GM21576 (cell line): ENCODE data around the gene PCID2.

ENCODE experiments used
- ATAC-seq: cut with Tn5 transposase; IDR thresholded peaks from one replicate; pipeline ENCODE4 v1.9.1; 2021; ENCODE audit warnings: mild to moderate bottlenecking, moderate library complexity; ENCODE audit not compliant: unreplicated experiment

PCID2 gene

DNA sequence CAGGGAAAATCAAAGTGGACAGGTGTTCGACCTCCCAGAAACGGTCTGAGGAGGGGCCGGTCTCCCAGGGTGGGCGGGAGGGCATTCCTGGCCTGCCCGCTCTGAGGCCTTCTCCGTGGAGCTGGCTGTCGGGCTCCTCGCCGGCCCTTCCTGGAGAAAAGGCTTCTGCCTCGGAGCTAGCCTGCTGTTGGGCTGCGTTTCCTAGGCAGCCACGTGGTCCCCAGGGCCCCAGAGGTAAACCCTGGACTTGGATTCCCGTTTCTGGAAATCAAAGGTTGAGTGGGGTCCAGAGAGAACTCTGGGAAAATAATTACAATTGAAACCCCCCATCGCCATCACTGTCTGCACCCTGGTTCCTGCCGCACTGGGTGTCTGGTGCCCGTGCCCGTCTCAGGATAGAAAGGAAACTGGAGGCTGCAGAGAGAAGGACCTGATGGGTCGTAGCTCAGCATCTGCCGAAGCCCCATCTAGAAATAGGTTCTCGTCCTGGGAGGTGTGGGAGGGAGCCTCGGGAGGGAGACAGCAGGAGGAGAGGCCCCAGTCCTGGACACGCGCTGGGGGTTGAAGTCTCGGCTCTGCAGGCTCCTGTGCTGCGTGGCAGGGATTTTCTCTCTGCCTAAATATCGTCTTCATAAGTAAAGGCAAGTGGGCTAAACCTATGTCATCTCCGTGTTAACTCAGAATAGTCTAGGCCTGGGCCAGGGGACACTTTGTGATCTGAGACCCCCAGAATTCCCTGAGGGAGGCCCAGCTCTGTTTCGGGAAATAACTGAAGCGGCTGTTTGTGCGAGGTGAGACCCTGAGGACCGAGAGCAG, 57.7 kb downstream of the PCID2 start:
- ATAC-seq: no peak

DNA sequence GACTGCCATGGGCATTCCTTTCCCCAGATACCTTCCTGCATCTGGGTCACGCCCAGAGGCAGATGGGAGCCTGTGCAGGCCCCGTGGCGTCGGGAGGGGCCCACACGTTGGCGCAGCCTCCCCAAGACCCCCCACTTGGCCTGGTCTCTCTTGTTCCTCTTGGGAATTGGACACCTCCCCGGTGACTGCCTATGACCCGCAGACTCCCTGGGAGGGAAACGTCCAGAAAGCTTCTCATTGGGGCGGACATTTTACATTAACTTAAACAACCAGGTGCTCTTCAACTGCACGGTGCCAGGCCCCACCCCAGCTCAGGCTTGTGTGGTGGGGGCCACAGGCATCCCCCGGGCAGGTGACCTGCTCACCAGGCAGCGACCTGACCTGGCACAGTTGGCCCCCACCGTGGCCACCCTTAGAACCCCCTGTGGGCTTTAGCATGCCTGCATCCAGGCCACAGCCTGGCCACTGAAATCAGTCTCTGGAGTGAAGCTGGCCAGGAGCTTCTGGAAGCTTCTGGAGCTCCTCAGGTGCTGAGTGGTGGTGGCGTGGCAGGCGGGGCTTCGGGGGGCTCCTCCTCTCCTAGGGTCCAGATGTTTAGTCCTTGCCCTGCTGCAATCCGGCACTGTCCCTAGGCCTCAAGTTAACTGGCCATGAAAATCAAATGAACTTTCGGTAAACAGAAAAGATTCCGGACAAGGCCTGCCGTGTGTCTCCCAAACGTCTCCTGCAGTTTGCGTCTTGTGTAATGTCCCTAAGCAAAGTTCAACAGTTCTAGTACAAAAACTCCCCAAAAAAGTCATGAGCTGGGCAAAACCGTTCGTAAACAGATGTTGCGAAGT, 58.5 kb downstream of the PCID2 start:
- no peak for ATAC-seq

DNA sequence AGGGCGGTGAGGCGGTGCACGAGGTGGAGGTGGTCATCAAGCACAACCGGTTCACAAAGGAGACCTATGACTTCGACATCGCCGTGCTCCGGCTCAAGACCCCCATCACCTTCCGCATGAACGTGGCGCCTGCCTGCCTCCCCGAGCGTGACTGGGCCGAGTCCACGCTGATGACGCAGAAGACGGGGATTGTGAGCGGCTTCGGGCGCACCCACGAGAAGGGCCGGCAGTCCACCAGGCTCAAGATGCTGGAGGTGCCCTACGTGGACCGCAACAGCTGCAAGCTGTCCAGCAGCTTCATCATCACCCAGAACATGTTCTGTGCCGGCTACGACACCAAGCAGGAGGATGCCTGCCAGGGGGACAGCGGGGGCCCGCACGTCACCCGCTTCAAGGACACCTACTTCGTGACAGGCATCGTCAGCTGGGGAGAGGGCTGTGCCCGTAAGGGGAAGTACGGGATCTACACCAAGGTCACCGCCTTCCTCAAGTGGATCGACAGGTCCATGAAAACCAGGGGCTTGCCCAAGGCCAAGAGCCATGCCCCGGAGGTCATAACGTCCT, 59.4 kb downstream of the PCID2 start:
- no peak for ATAC-seq

DNA sequence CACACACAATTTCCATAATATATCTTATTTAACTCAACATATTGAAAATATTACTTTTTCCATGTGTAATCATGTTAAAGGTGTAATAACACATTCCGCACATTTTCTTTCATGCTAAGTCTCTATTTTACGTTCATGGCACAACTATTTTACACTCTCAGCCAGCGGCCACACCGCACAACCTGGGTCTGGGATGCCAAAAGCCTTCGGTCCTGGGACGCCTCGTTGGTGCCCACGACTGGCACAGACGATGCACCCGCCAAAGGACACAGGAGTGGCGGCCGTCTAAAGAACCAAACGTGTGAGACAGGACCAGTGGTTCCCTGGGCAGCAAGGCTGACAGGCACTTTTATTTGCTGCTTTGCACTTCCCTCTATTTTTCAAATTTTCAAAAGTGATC, 60.1 kb downstream of the PCID2 start:
- ATAC-seq: no peak

DNA sequence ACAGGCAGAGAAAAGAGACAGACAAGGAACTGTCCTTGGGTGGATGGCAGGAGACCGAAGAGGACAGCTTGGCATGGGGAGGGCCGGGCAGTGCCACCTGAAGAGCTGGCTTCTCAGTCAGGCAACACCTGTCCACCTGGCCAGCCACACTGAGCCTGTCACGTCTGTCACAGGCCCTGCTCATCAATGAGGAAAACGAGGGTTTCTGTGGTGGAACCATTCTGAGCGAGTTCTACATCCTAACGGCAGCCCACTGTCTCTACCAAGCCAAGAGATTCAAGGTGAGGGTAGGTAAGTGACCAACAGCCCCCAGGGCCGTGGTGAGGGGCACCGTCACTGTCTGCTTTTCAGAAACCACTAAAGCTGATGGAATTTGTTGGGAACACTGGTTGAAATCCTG, 61.3 kb downstream of the PCID2 start:
- no peak for ATAC-seq

DNA sequence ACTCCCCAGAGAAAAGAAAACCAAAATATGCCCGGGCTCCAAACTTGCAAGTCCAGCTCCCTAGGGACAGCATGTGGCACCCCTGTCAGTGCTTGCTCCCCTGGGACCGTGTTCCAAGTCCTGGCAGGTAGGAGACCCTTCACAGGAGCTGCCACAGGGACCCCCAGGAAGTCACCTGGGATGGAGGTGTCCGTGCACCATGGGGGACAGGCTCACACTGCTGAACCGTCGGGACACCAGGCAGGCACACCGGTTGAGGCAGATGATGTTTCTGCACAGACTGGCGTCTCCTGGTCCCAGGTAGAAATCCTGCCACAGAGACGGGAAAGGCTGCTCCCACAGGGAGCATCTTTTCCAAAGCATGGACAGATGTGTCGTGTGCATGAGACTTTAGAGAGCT, 61.7 kb downstream of the PCID2 start:
- no peak for ATAC-seq

DNA sequence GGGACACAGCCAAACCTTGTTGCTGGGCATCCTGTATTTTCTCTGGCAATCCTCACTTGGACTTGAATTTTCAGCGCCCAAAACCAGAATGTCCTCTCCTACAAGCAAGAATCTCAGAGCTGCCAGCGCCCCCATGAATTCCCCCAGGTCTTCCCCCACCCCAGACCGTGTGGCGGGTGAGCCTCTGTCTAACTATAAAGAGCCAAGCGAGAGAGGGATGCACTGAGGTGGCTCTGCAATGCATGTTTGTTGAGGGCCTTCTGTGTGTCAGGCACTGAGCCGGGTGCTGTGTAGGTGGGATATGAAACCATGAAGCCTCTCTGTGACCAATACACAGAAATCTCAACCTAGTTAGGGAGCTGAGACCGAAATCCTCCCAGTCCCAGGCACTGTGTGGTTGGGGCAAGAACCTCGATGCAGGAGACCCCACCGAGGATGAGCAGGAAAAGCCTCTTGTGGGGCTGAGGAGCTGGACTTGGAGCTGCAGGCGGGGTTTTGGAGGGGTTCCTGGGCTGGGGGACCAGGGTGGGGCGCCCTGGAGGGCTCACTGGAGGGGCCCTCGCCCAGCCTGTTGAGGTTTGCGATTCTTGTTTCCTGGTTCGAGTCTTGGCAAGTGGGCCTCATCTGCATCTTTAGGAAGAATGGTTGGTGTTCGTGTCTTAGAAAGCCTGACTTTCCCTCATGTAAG, 62.4 kb downstream of the PCID2 start:
- ATAC-seq: no peak

DNA sequence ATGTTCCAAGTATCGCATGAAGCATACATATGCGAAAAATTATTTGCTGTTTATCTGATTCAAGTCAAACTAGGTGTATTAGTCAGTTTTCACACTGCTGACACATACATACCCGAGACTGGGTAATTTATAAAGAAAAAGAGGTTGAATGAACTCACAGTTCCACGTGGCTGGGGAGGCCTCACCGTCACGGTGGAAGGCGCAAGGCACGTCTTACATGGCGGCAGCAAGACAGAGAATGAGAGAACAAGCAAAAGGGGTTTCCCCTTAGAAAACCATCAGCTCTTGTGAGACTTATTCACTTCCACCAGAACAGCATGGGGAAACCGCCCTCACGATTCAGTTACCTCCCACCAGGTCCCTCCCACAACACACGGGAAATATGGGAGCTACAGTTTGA, 63.0 kb downstream of the PCID2 start:
- no peak for ATAC-seq

DNA sequence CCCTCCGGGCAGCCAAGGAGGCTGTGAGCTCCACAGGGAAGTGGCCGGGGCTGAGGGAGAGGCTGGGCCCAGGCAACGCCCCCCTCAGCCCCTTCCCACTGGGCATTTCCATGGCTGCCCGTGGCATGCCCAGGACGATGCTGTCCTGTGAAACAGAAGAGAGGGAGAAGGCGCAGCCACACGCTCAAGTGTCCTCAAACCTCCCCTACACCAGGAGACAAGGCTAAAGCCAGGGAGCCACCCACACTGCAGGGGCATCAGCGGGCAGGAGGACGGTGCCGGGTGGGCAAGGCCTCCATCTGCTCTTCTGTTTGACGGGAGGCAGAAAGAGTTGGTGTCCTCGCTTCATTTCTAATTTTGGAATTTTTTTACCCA, 64.2 kb downstream of the PCID2 start:
- no peak for ATAC-seq

DNA sequence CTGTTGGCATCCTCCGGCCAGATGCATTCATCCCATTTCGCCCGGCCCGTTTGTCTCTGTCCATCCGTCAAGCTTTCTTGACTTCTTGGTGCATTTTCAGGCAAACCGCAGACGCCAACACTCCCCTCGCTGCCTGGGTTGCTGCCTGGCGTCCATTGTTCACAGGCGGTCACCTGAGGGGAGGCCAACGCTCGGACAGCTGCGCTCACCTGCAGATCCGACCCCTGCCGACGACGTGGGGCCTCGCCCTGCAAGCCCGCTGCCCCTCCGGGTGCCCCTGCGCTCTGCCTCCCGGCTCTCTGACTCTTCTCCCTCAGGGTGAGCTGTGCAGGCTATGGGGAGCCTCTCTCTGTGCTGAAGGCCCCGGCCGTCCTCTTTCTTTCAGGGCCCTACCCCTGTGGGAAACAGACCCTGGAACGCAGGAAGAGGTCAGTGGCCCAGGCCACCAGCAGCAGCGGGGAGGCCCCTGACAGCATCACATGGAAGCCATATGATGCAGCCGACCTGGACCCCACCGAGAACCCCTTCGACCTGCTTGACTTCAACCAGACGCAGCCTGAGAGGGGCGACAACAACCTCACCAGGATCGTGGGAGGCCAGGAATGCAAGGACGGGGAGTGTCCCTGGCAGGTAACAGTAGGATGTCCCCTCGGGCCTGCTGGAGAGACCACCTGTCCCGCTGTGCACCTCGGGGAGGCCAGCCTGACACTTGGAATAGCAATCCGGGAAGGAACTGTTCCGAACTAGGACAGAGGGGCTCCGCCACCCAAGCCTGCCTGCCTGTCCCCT, 64.8 kb downstream of the PCID2 start:
- ATAC-seq: no peak

DNA sequence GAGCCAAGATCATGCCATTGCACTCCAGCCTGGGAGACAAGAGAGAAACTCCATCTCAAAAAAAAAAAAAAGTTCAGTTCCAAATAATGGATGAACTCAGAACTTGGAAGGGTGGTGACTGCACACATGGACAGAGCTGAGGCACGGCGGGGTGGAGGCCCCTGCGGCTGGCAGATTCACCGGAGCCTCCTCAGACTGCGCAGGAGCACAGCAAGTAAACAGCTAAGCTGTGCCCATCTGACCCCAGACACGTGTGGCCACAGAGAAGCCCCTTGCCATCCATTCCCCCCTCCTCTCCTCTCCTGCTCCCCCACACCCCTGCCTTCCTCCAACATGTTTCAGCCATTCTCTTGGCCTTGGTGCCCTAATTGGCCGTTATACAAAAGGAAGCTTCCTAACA, 65.6 kb downstream of the PCID2 start:
- no peak for ATAC-seq

DNA sequence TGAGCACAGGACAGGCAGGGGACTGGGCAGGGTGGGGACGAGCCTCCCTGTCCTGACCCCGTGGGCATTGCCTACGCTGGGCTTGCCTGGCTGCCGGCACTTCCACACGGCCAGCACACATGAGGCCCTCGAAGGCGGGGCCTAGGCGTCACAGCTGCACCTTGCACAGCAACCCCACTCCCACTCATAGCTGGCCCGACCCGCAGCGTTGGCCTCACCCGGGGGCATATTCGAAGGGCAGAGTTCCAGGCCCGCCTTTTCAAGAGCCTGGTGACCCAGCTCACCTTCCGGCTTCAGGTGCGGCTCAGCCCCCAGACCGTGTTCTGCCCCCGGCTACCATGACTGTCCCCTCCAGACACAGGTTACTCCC, 66.9 kb downstream of the PCID2 start:
- no peak for ATAC-seq

DNA sequence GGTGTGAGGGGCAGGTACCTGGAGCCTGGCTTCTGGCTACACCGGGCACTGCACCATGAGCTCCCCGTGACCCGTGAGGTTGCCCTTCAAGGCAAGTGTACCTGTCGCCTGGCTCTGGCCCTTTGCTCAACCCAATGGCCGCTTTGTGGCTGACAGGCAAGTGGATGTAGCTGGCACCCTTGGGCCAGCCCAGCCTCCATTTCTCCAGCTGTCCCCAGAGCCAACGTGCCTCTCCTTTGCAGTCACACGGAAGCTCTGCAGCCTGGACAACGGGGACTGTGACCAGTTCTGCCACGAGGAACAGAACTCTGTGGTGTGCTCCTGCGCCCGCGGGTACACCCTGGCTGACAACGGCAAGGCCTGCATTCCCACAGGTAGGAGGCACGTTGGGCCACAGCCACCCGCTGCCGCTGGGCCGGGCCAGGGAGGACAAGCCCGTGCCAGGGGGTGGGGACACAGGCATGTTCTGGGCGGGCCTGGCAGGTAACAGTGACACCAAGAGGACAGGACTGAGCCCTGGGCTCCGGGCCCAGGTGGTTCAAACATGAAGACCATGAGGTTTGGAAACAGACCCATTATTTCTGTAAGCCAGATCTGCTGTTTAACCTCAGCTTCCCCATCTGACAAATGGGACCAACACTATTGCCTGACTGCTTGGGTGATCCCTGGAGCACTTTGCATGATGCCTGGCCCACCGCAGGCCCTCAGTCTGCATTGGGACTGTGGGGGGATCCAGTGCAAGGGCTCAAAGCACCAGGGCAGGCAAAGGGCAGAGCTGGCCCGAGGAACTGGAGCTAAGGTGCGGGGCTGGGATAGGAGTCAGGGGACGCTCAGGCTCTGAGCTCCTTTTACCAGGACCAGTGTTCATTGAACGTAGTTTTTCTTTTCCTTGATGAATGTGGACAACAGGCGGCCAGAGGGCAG, 67.5 kb downstream of the PCID2 start:
- ATAC-seq: no peak

DNA sequence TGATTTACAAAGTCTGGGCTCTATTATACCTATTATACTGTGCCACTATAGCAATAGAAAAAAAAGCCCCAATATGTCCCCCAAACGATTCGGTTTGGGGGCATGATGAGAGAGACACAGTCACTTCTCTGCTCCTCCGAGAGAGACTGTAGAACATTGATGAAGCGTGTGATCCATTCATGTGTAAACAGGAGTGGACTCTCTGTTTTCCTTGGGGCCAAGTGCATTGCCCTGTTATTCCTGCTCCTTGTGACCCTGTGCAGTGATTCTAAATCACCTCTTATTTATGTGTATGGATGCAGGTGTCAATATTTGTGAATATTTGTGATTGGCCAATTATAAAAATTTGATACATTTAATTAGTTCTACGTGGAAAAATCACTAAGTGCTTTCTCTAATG, 68.9 kb downstream of the PCID2 start:
- ATAC-seq: no peak

DNA sequence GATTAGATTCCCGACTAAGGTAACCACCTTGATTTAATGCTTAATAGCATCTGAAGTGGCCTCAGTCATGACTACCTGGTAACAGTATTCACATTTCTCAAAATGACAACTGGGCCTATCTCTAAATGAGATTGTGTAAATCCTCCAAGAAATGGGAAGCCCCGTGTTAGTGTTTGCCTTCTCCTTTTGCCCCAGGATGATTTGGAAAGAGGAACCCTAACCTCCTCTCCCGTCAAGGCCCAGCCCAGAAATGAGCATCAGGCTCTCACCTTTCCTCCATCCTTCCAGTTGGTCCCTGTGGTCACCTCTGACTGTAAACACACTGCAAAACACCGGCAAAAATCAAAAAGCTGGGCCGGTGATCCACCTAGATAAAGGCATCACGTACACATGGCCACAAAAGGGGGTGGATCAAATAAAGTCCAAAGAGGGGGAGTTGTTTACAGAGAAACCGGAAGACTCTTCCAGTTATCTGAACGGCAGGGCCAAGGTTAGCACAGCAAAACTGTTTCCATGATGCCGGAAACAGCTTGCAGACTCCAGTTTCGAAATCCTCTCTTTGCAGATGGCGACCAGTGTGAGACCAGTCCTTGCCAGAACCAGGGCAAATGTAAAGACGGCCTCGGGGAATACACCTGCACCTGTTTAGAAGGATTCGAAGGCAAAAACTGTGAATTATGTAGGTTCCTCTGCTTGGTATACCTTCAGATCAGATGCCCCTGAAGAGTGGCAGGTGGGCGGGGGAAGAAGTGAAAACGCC, 69.5 kb downstream of the PCID2 start:
- ATAC-seq: no peak

DNA sequence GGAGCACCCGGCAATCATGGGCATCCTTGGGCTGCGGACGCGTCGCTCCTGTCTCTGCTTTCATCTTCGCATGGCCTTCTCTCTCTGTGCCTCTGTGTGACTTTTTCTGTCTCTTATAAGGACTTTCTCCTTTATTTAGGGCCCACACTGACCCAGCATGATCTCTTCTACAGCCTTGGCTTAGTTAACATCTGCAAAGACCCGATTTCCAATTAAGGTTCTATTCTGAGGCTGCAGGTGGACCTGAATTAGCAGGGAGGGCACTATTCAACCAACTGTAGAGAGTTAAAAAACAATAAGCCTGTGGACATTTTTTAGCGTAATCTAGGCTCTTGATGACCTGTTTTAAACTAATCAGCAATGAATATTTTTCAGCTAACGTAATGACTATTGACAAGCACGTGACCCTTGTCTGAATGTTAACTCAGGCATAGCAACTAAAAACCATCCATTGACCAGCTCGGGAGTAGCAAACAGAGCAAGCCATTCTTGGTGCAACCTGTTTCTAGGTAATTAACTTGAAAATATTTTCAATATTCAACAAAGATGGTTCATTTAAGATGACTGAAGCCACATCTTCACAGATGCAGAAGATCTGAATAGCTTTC, 70.7 kb downstream of the PCID2 start:
- ATAC-seq: no peak

DNA sequence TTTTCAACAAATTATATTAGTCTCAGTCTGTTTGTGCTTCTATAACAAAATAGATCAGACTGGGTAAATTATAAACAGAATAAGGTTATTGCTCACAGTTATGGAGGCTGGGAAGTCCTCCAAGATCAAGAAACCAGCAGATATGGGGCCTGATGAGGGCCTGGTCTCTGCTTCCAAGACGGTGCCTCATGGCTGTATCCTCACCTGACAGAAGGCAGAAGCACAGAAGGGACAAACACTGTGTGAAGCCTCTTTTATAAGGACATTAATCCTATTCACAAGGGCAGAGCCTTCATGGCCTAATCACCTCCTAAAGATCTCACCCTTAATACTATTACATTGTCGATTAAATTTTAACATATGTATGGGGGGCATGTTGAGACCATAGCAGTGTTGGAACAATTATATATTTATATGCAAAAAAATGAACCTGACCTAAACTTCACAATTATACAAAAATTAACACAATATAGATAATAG, 73.1 kb downstream of the PCID2 start:
- ATAC-seq: no peak
